ENCODE measurements around the gene ESYT3. TPM values are rescaled to one million over a fixed set of nuclear protein-coding genes. Genes with fewer than 3 reads are reported as not detected.
"Not testable (repeated sequence)": the region's sequence is repeated elsewhere in the genome, so short reads cannot be mapped to it uniquely, and the experiment has no call there.

The ESYT3 gene
- total and polyA plus RNA-seq, 12 donors, result 0.14 to 1.2 (median 0.21) TPM; not detected in 1

- no peak for TF ChIP-seq POLR2A (IDR thresholded peaks at IDR 0.05)
- TF ChIP-seq CTCF (IDR thresholded peaks at IDR 0.05), result no peak
- DNase-seq, result no peak
- WGBS, 4 donors, result 97 to 100% (median 98%) methylated on average over 1 of the region's 1 CpG
- Histone ChIP-seq H3K4me1 (replicated peaks in 1 of 2) (peaks cover 0 to 6% of the 10 kb centered on the region in 2 donors), H3K9me3 (replicated peaks in 1 of 3) (peaks cover 0 to 6% (median 0%) of the 10 kb centered on the region in 3 donors), H3K4me3 (no peak overlapping the region), H3K27me3 (no peaks in the 10 kb centered on the region), H3K36me3 (replicated peaks in 1 of 2) (no peaks in the 10 kb centered on the region), H3K27ac (no peak overlapping the region)
- intact Hi-C loops (cut with DNase I), result no loop called here
Measured at GRCh38 chr3:138491971-138492370, 57.6 kb downstream of the ESYT3 start.

DNA sequence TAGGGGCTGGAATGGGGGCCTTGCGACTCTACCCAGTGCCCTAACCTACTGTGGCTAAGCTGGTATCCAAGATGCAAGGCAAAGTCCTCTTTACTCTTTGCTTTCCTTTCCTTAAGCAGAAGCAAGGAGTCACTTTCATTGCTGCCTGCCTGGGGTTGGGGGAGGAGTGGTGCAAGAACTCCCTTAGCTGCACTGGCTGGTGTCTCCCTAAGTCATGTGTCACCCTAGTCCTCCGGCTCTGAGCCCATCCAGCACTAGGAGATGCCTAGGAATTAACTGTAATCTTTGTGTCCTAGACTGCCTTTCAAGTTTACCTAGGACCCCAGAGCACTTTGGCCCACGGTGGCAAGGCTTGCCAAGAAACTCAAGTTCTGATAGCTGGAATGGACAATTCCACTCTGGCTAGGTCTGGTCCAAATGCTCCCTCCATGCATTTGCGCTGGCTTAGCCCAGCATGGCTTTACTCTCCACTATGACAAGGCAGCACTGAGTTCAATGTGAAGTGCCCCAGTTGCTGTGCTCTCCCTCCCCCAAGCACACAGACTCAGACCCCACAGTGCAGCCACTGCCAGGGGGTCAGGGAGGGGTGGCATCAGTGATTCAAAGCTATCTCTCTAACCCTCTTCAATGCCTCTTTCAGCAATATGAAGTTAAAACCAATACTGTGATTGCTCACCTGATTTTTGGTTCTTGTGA lies 58.7 kb downstream of the ESYT3 start:
- Histone ChIP-seq H3K9me3 (replicated peaks in 1 of 3) (no peaks in the 10 kb centered on the region), H3K27me3 (no peaks in the 10 kb centered on the region), H3K4me3 (no peak overlapping the region), H3K27ac (no peak overlapping the region), H3K36me3 (replicated peaks in 1 of 2) (no peaks in the 10 kb centered on the region), H3K4me1 (replicated peaks in 1 of 2) (peaks cover 0 to 6% of the 10 kb centered on the region in 2 donors)
- no peak for DNase-seq
- TF ChIP-seq POLR2A (IDR thresholded peaks at IDR 0.05) (no peak), CTCF (IDR thresholded peaks at IDR 0.05) (no peak)
- WGBS, 4 donors, result 91 to 99% (median 97%) methylated on average over 4 of the region's 4 CpGs
- intact Hi-C loops (cut with DNase I), result no loop called here

DNA sequence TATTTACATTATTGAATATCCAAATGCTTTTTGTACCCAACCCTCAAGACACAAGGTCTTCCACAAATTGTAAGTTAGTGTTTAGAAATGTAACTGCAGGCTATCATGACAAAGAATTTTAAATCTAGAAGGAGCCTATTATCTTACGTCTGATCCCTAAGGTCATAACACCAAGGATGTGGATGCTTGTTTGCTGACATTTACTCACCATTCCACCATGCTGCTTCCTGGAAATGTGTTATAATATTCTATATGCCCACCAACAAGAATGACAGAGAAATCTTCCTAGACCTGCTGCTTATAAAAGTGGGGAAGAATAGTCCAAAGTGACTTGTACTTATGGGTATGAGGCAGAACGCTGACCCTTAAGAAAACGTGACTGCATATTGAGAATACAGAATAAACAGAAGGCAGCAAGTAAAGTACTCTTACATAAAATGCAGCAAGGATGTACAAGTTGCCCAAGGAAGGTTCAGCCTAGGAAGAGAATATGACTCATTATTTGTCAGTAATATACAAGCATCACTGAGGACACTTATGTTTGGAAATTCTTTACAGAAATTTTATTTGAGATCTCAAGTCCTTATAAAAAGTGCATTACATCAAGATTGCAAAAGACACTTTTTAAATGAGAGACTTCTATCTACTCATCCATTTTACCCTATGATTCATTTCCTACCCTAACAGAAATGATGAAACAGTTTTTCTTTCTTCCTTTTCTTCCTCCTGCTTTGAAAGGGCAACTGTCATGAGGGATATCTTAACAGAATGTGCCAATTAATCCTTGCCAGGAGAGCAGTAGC lies 59.6 kb downstream of the ESYT3 start:
- H3K9me3 ChIP-seq (replicated peaks in 1 of 3), result no peaks in the 10 kb centered on the region
- H3K36me3 ChIP-seq (replicated peaks in 1 of 2), result no peaks in the 10 kb centered on the region
- no peak overlapping the region for H3K4me3 ChIP-seq
- intact Hi-C loops (cut with DNase I), result no loop called here
- no peak for DNase-seq
- TF ChIP-seq CTCF (IDR thresholded peaks at IDR 0.05), result no peak
- H3K27ac ChIP-seq, result no peak overlapping the region
- no peaks in the 10 kb centered on the region for H3K27me3 ChIP-seq
- 77 to 84% (median 82%) methylated on average over 3 of the region's 3 CpGs for WGBS, 4 donors
- H3K4me1 ChIP-seq (replicated peaks in 1 of 2), result peaks cover 0 to 6% of the 10 kb centered on the region in 2 donors

DNA sequence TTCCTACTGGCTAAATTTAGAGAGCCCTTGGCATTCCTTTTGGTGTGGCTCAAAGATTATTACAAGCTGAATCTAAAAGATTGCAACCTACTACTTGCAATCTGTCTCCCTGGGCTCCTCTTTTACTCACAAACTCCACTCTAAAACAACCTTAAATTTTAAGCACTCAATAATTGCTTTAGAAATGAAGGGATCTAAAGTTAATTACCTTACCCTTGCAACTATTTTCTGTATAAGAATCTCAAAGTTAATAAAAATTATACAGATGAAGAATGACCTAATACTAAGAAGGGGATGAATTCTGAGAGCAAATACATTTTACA lies 60.2 kb downstream of the ESYT3 start:
- H3K36me3 ChIP-seq (replicated peaks in 1 of 2), result no peaks in the 10 kb centered on the region
- no peaks in the 10 kb centered on the region for H3K27me3 ChIP-seq
- H3K27ac ChIP-seq, result no peak overlapping the region
- intact Hi-C loops (cut with DNase I), result no loop called here
- peaks cover 0 to 6% of the 10 kb centered on the region in 2 donors for H3K4me1 ChIP-seq (replicated peaks in 1 of 2)
- no peak overlapping the region for H3K4me3 ChIP-seq
- no peaks in the 10 kb centered on the region for H3K9me3 ChIP-seq (replicated peaks in 1 of 3)
- TF ChIP-seq POLR2A (IDR thresholded peaks at IDR 0.05) (no peak), CTCF (IDR thresholded peaks at IDR 0.05) (no peak)
- peak in 2 of 7 donors; percentile 5 to 37 for DNase-seq

DNA sequence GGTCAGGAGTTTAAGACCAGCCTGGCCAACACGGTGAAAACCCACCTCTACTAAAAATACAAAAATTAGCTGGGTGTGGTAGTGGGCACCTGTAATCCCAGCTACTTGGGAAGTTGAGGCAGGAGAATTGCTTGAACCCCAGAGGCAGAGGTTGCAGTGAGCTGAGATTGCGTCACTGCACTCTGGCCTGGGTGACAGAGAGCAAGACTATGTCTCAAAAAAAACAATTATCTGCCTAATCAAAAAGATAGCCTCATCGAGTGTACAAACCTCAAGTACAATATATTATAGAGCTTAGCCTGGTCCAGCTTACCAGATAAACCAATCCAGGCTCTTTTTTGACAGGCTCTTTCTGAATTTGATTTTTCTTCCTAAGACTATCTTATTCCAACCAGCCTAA lies 61.2 kb downstream of the ESYT3 start:
- intact Hi-C loops (cut with DNase I); H3K27ac ChIP-seq; H3K4me1 ChIP-seq (replicated peaks in 1 of 2); H3K27me3 ChIP-seq; H3K4me3 ChIP-seq; DNase-seq; H3K9me3 ChIP-seq (replicated peaks in 1 of 3); H3K36me3 ChIP-seq (replicated peaks in 1 of 2): not testable (repeated sequence)
- WGBS, 4 donors, result 85 to 96% (median 93%) methylated on average over 3 of the region's 3 CpGs
